Esophagus muscularis mucosa (tissue), 4 donors: ENCODE results near the gene SLBP. TPM values are rescaled to one million over a fixed set of nuclear protein-coding genes. Genes with fewer than 3 reads are reported as not detected.

Experiments used
- DNase-seq: peaks from one replicate; pipeline ENCODE4 v3.0.0-alpha.2; 2017; ENCODE audit errors: extremely low spot score
- H3K27ac ChIP-seq, 4 donors: fragments of 200-600 bp; sonication (generic); replicated peaks in 1 of 4; 1 replicate in 3 of 4; 2 replicates in 1 of 4; pipeline ENCODE4 v1.5.1; 2016 to 2019; ENCODE audit warnings: mild to moderate bottlenecking in 1 of 4
- H3K27me3 ChIP-seq, 4 donors: fragments of 200-600 bp; sonication (generic); one replicate each; pipeline versions ENCODE4 v1.5.1 to v1.6.0; 2016 to 2019
- H3K36me3 ChIP-seq, 4 donors: fragments of 200-600 bp; sonication (generic); one replicate each; pipeline ENCODE4 v1.5.1; 2016 to 2019
- H3K4me1 ChIP-seq, 4 donors: fragments of 200-600 bp; sonication (generic); one replicate each; pipeline ENCODE4 v1.5.1; 2016 to 2019
- H3K4me3 ChIP-seq, 4 donors: fragments of 200-600 bp; sonication (generic); 1 replicate in 2 of 4; 2 replicates in 2 of 4; pipeline ENCODE4 v1.5.1; 2016 to 2019; ENCODE audit warnings: mild to moderate bottlenecking in 4 of 4, moderate library complexity in 1 of 4
- H3K9me3 ChIP-seq, 4 donors: fragments of 200-600 bp; sonication (generic); 1 replicate in 3 of 4; 2 replicates in 1 of 4; pipeline ENCODE4 v1.5.1; 2016 to 2019
- CTCF ChIP-seq, 3 experiments: fragments of 200-600 bp in 2 of 3; fragments of 450-650 bp in 1 of 3; sonication (generic) in 2 of 3; IDR thresholded peaks; one replicate each; pipeline ENCODE4 v1.5.1; 2017 to 2019; ENCODE audit warnings: antibody characterized with exemption in 3 of 3, mild to moderate bottlenecking in 2 of 3, moderate library complexity in 1 of 3
- EP300 ChIP-seq: sonication (generic); formaldehyde crosslinking; IDR thresholded peaks from one replicate; pipeline ENCODE4 v1.6.1; 2017; ENCODE audit warnings: antibody characterized with exemption
- POLR2A ChIP-seq: fragments of 450-650 bp; IDR thresholded peaks from one replicate; pipeline ENCODE4 v1.6.1; 2017; ENCODE audit warnings: antibody characterized with exemption, moderate library complexity, mild to moderate bottlenecking, low read depth
- POLR2AphosphoS5 ChIP-seq, 2 donors: sonication (generic); formaldehyde crosslinking; IDR thresholded peaks; one replicate each; pipeline ENCODE4 v1.6.1; 2017; ENCODE audit warnings: antibody characterized with exemption in 2 of 2
- WGBS: methylation state at CpG from one replicate; pipeline ENCODE4 v1.1.5; 2018; 5-methylcytosine and 5-hydroxymethylcytosine counted together
- intact Hi-C: fragments of 100-400 bp; cut with DNase I; formaldehyde crosslinking; loops from one replicate; pipeline ENCODE4 v1.15.1; 2023
- total RNA-seq, 4 donors: library from RNA; depleted of rRNA; stranded (reverse); fragments of >200 nt; gene quantifications; one replicate each; pipeline versions ENCODE4 v1.1.0 to v1.2.1, GENCODE V29; 2016

The SLBP gene
- total RNA-seq, 4 donors from 2014 or later, result 41.5 to 56.1 (median 45.5) TPM

- no peak overlapping the region for H3K4me3 ChIP-seq
- no peak overlapping the region for H3K27ac ChIP-seq
- no peaks in the 10 kb centered on the region for H3K27me3 ChIP-seq
- intact Hi-C loops, result no loop called here
- H3K36me3 ChIP-seq, result peaks cover 17 to 81% (median 77%) of the 10 kb centered on the region in 4 donors
- TF ChIP-seq EP300, result no peak
- no peak for TF ChIP-seq POLR2A
- TF ChIP-seq POLR2AphosphoS5 (IDR thresholded peaks at IDR 0.05), result no peak
- TF ChIP-seq CTCF (IDR thresholded peaks at IDR 0.05), result no peak
- peaks cover 0 to 12% (median 10%) of the 10 kb centered on the region in 4 donors for H3K9me3 ChIP-seq
- DNase-seq, result no peak
- WGBS, result 100% methylated on average over 3 of the region's 9 CpGs
- no peaks in the 10 kb centered on the region for H3K4me1 ChIP-seq
Observed at GRCh38 chr4:1739358-1739757, 27.2 kb upstream of the SLBP start.

- H3K36me3 ChIP-seq, result peaks cover 17 to 79% (median 77%) of the 10 kb centered on the region in 4 donors
- H3K9me3 ChIP-seq, result peaks cover 0 to 12% (median 10%) of the 10 kb centered on the region in 4 donors
- no peaks in the 10 kb centered on the region for H3K27me3 ChIP-seq
- WGBS, result 98% methylated on average over 4 of the region's 4 CpGs
- DNase-seq, result no peak
- no peak overlapping the region for H3K4me3 ChIP-seq
- H3K4me1 ChIP-seq, result no peaks in the 10 kb centered on the region
- intact Hi-C loops, result no loop called here
- TF ChIP-seq EP300 (no peak), CTCF (IDR thresholded peaks at IDR 0.05) (no peak), POLR2A (no peak), POLR2AphosphoS5 (IDR thresholded peaks at IDR 0.05) (no peak)
- no peak overlapping the region for H3K27ac ChIP-seq
Observed at GRCh38 chr4:1738410-1738809, 26.3 kb upstream of the SLBP start.

GRCh38 chr4:1737666-1738065 is 25.5 kb upstream of the SLBP start:
- no peak overlapping the region for H3K4me3 ChIP-seq
- intact Hi-C loops, result no loop called here
- H3K9me3 ChIP-seq, result peaks cover 0 to 12% (median 10%) of the 10 kb centered on the region in 4 donors
- DNase-seq, result no peak
- no peaks in the 10 kb centered on the region for H3K4me1 ChIP-seq
- 100% methylated on average over 8 of the region's 15 CpGs for WGBS
- no peak overlapping the region for H3K27ac ChIP-seq
- H3K36me3 ChIP-seq, result peaks cover 17 to 84% (median 82%) of the 10 kb centered on the region in 4 donors
- H3K27me3 ChIP-seq, result no peaks in the 10 kb centered on the region
- no peak for TF ChIP-seq POLR2A
- no peak for TF ChIP-seq CTCF (IDR thresholded peaks at IDR 0.05)
- TF ChIP-seq POLR2AphosphoS5 (IDR thresholded peaks at IDR 0.05), result no peak
- TF ChIP-seq EP300, result no peak

- no peak overlapping the region for H3K27ac ChIP-seq
- H3K9me3 ChIP-seq, result peaks cover 0 to 12% (median 10%) of the 10 kb centered on the region in 4 donors
- WGBS, result 93% methylated on average over 10 of the region's 13 CpGs
- no peaks in the 10 kb centered on the region for H3K27me3 ChIP-seq
- H3K4me3 ChIP-seq, result no peak overlapping the region
- TF ChIP-seq POLR2A, result no peak
- no peak for DNase-seq
- H3K36me3 ChIP-seq, result peaks cover 17 to 88% (median 85%) of the 10 kb centered on the region in 4 donors
- intact Hi-C loops, result no loop called here
- no peaks in the 10 kb centered on the region for H3K4me1 ChIP-seq
Observed at GRCh38 chr4:1736812-1737211, 24.7 kb upstream of the SLBP start.

- Histone ChIP-seq H3K27me3 (no peaks in the 10 kb centered on the region), H3K4me3 (no peak overlapping the region), H3K9me3 (peaks cover 0 to 12% (median 10%) of the 10 kb centered on the region in 4 donors), H3K27ac (no peak overlapping the region), H3K36me3 (peaks cover 13 to 86% (median 84%) of the 10 kb centered on the region in 4 donors), H3K4me1 (no peaks in the 10 kb centered on the region)
- TF ChIP-seq CTCF (IDR thresholded peaks at IDR 0.05) (no peak), POLR2A (no peak), POLR2AphosphoS5 (IDR thresholded peaks at IDR 0.05) (no peak), EP300 (no peak)
- no peak for DNase-seq
- WGBS, result 94% methylated on average over 2 of the region's 20 CpGs
- intact Hi-C loops, result no loop called here
Observed at GRCh38 chr4:1735215-1735614, 23.1 kb upstream of the SLBP start.
